Muscle layer of colon (tissue), 2 donors: Measurements from ENCODE around the gene ATXN7.

Experiments
- H3K27ac ChIP-seq: one replicate; pipeline ENCODE4 v1.7.0; 2013; ENCODE audit warnings: low read depth, mild to moderate bottlenecking, low read length, moderate library complexity
- H3K27me3 ChIP-seq, 2 donors: one replicate each; pipeline ENCODE4 v1.7.0; 2013; ENCODE audit warnings: low read length in 2 of 2, mild to moderate bottlenecking in 2 of 2; ENCODE audit not compliant: insufficient read depth in 2 of 2, control insufficient read depth in 1 of 2
- H3K36me3 ChIP-seq: one replicate; pipeline ENCODE4 v1.7.0; 2013; ENCODE audit warnings: mild to moderate bottlenecking, low read length; ENCODE audit not compliant: insufficient read depth
- H3K4me1 ChIP-seq: one replicate; pipeline ENCODE4 v1.7.0; 2013; ENCODE audit warnings: mild to moderate bottlenecking, low read length; ENCODE audit not compliant: insufficient read depth
- H3K4me3 ChIP-seq, 2 donors: one replicate each; pipeline ENCODE4 v1.7.0; 2013; ENCODE audit warnings: low read length in 2 of 2, low read depth in 1 of 2, mild to moderate bottlenecking in 1 of 2, moderate library complexity in 1 of 2
- H3K9ac ChIP-seq: one replicate; pipeline ENCODE4 v1.7.0; 2013; ENCODE audit warnings: low read length
- H3K9me3 ChIP-seq: one replicate; pipeline ENCODE4 v1.7.0; 2013; ENCODE audit warnings: mild to moderate bottlenecking, low read length
- donor health status: abdominal sarcoma.
- donor health status: Adenocarcinoma of cecum.

ATXN7 gene

DNA sequence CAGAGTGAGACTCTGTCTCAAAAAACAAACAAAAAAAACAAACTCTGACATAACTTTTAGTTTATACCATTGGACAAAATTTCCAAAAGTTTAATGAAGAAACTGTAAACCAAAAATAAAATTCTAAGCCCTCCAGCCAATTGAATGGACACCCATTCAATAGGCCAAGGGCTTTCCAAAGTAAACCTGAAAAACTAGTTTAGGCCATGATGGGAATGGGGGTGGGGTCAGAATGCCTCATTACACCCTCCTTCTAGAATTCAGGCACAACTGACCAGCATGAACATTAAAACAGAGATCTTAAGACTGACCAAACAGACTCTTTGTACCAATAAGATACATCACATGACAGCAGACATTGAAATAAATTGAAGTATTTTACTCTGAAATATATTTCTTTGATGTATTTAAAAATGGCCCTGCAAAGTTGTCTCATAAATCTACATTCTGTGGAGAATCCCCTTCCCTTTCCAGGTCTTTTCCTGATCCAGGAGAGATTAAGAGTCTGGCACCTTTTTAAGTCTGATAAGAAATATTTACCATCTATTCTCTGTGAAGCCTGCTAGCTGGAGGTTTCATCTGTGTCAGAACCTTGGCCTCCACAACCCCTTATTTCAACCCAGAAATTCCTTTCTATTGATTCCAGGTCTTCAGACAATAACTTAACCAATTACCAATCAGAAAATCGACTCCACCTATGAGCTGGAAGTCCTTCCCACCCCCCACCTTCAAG, 15.8 kb upstream of the ATXN7 start:
- Histone ChIP-seq H3K27ac (no peak overlapping the region), H3K4me3 (no peak overlapping the region), H3K4me1 (no peaks in the 10 kb centered on the region), H3K9me3 (no peaks in the 10 kb centered on the region), H3K36me3 (no peaks in the 10 kb centered on the region), H3K9ac (no peak overlapping the region), H3K27me3 (no peaks in the 10 kb centered on the region)

DNA sequence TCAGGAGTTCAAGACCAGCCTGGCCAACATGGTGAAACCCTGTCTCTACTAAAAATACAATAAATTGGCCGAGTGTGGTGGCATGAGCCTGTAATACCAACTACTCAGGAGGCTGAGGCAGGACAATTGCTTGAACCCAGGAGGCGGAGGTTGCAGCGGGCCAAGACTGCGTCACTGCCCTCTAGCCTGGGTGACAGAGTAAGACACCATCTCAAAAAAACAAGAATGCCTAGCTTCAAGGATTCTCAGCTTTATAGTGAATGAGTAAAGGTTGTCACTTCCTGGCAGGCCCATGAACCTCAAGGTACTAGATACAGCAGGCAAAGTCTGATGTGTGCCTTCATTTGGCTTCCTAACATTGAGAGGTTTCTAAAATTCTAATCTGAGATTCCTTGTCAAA, 14.5 kb upstream of the ATXN7 start:
- Histone ChIP-seq H3K27ac (no peak overlapping the region), H3K9me3 (no peaks in the 10 kb centered on the region), H3K9ac (no peak overlapping the region), H3K4me1 (no peaks in the 10 kb centered on the region), H3K4me3 (no peak overlapping the region), H3K36me3 (no peaks in the 10 kb centered on the region), H3K27me3 (no peaks in the 10 kb centered on the region)

DNA sequence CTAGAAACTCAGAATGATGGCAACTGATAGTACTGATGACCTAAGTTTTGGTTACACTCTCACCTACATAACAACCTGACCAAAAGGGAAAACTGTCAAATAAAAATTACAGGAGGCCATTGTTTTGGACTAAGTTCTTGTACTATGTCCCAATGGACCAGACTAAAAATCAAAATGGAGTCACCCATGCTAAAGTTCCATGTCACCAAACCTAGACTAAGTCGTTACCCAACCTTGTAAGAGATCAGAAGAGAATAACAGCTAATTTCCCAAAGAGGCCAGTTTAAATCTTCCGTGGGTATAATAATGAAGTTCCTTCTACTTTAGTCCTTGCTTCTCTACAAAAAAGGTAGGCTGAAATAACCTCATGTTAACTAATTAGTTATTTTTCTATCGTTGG, 12.4 kb upstream of the ATXN7 start:
- Histone ChIP-seq H3K36me3 (no peaks in the 10 kb centered on the region), H3K4me1 (no peaks in the 10 kb centered on the region), H3K27me3 (no peaks in the 10 kb centered on the region), H3K9me3 (no peaks in the 10 kb centered on the region), H3K9ac (no peak overlapping the region), H3K27ac (no peak overlapping the region), H3K4me3 (no peak overlapping the region)

DNA sequence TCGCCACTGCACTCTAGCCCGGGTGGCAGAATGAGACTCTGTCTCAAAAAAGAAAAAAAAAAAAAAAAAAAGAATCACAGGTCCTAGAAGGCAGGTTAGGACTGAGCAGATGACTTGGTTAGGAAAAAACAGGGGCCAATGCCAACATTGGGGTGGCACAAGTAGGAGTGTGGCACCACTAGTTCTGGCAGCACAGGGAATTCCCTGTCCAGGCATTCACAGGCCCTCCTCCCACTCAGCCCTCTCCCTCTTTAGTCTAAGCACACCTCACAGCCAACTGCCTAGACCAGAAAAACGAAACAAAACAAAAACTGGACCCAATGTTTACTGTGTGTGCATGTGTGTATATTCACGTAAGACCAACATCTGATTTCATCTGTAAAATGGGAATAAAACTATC, 10.6 kb upstream of the ATXN7 start:
- no peaks in the 10 kb centered on the region for H3K36me3 ChIP-seq
- H3K4me1 ChIP-seq: no peaks in the 10 kb centered on the region
- no peak overlapping the region for H3K9ac ChIP-seq
- H3K27ac ChIP-seq: no peak overlapping the region
- H3K27me3 ChIP-seq: no peaks in the 10 kb centered on the region
- H3K4me3 ChIP-seq: no peak overlapping the region
- H3K9me3 ChIP-seq: no peaks in the 10 kb centered on the region

DNA sequence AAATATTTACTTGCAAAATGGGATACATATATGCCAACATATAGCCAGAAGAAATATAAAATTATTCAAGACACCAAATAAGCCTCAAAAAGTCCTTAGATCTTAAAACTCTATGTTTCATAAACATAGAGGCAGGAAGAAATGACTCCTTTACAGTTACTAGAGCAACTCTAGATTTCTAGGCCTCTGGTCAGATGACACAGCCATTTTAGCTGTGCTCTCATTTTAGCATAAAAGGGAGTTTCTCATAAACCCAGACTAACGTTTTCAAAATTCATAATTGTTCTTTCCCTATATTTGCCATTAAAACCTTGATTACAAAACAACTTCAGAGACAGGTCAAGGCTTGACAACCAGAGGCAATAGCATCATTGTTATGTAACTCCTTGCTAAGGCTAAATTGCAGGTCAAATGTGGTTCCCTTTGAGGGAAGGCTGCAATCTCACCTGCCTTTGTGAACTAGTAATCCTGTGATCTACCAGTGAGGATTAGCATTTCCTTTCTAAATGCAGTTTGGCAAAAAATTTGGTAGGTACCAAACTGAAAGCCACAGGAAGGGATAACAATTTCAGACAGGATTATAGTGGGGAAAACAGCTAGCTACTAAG, 8.2 kb upstream of the ATXN7 start:
- H3K4me3 ChIP-seq: no peak overlapping the region
- H3K9me3 ChIP-seq: no peaks in the 10 kb centered on the region
- no peak overlapping the region for H3K9ac ChIP-seq
- H3K27ac ChIP-seq: no peak overlapping the region
- no peaks in the 10 kb centered on the region for H3K36me3 ChIP-seq
- H3K4me1 ChIP-seq: no peaks in the 10 kb centered on the region
- no peaks in the 10 kb centered on the region for H3K27me3 ChIP-seq

DNA sequence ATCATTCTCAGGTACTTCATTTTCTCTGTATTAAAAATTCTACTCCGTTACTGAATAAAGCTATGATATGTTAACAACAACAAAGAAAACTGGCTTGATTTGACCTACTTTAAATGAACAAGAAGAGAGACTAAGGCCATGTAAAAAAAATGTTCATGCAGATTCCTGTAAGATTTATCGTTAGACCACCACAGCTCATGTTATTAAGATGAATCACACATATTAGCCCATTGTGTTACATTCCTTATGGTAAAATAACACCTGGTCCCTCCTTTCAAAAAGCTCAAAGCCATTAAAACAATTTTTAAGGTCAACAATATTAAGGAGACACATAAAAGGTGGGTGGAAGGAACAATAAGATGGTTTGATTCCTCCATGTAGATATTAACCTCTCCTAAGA, 6.4 kb upstream of the ATXN7 start:
- H3K9ac ChIP-seq: no peak overlapping the region
- H3K27me3 ChIP-seq: no peaks in the 10 kb centered on the region
- no peak overlapping the region for H3K4me3 ChIP-seq
- no peak overlapping the region for H3K27ac ChIP-seq
- H3K36me3 ChIP-seq: no peaks in the 10 kb centered on the region
- peaks cover 9% of the 10 kb centered on the region for H3K4me1 ChIP-seq
- no peaks in the 10 kb centered on the region for H3K9me3 ChIP-seq

DNA sequence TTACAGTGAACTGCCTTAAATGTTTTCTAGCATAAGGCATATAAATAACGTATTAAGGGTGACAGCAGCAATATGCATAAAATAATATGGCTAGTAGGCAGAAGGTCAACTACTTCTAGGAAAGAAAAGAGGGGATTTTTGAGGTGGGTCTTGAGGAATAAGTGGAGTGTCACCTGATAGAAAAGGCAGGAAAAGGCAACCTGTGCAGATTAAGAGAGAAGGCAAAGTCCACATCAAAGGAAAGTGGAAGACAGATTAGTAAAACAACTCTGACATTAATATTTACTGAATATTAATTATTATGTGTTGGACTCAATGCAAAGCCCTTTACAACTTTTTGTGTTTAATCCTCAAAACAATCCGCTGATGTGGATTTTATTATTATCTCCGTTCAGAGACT, 2.9 kb upstream of the ATXN7 start:
- H3K36me3 ChIP-seq: no peaks in the 10 kb centered on the region
- H3K4me1 ChIP-seq: peaks cover 22% of the 10 kb centered on the region
- H3K27me3 ChIP-seq: no peaks in the 10 kb centered on the region
- no peaks in the 10 kb centered on the region for H3K9me3 ChIP-seq
- H3K4me3 ChIP-seq: no peak overlapping the region
- H3K27ac ChIP-seq: no peak overlapping the region
- H3K9ac ChIP-seq: no peak overlapping the region

DNA sequence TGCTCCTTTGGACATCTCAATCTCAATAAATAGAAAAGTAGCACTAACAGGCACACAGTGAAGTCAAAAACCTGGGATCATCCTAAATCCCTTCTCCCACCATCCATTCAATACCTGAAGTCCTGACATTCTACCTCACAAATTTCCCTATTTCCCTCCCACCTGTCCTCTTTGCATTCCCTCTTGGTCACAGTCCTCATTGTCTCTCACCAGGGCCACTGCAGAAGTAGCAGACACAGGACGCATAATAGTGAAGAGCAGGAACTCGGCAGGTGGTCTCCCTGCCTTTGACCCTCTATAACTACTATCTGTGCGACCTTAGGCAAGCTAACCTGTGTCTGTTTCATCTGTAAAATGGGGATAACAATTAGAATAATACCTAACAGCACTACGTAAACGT, 2.4 kb upstream of the ATXN7 start:
- Histone ChIP-seq H3K36me3 (no peaks in the 10 kb centered on the region), H3K27ac (no peak overlapping the region), H3K4me1 (peaks cover 22% of the 10 kb centered on the region), H3K27me3 (no peaks in the 10 kb centered on the region), H3K4me3 (no peak overlapping the region), H3K9me3 (no peaks in the 10 kb centered on the region), H3K9ac (no peak overlapping the region)

DNA sequence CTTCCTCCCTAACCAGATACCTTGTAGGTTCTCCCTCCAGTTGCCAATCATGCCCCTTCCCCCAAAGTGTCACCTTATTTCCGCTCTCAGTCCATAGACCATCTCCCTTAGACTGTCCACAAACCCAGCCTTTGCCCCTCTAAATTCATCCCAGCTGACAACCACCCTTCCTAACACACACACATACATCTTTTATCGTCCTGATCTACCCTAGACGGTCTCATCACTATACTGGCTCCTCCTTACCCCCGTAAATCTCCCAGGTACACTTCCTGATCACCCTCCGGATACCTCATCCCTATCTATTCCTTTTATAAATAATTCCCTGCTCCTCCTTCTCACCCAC, 890 bp upstream of the ATXN7 start:
- Histone ChIP-seq H3K4me3 (peak overlapping the region; percentile 64 to 99), H3K27me3 (no peaks in the 10 kb centered on the region), H3K9me3 (no peaks in the 10 kb centered on the region), H3K4me1 (peaks cover 22% of the 10 kb centered on the region), H3K27ac (peak overlapping the region; percentile 93), H3K36me3 (no peaks in the 10 kb centered on the region), H3K9ac (peak overlapping the region; percentile 46)

DNA sequence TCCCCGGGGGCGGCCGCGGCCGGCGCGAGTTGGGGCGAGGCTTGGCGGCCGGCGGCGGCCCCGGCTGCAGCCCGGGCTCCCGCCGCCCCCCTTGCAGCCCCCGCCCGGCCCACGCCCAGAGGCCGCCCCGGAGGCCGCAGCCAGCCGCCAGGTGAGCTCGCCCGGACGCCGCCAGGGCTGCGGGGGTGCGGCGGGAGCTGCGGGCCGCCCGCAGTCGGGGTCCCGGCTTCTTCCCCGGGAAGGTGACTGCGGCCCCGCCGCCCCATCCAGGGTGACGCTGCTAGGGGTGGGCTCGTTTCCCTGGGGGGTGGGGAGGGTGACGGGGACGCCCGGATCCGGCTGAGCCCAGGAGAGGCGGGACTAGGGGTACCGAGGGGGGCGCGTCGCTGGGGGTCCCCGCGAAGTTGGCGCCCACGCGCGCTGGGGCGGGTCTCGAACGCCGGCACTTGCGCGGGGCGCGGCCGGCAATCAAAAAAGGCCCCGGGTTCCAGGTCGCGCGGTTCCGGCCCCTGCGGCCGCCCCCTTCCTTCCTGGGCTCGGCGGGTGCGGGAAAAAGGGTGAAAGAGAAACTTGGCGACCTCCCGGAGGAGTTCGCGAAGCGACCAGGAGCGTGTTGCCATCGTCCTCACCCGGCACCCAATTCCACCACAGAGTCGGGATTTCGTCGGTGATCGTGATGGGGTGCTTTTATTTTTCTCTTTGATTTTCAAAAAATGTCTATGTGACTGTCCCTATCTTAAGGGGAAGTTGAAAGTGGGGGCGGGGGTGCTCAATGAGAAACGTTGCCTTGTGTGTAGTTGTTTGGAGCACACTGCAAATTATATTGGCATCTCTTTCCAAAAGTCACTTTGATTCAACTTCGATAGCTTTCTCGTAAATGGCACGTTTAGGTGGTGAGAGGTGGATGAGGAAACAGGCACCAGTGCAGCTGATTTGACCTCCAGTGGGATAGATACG, 619 bp downstream of the ATXN7 start:
- peaks cover 22% of the 10 kb centered on the region for H3K4me1 ChIP-seq
- peak overlapping the region; percentile 60 to 68 for H3K4me3 ChIP-seq
- H3K9me3 ChIP-seq: no peaks in the 10 kb centered on the region
- H3K9ac ChIP-seq: peak overlapping the region; percentile 60
- H3K27ac ChIP-seq: peak overlapping the region; percentile 83
- H3K36me3 ChIP-seq: no peaks in the 10 kb centered on the region
- H3K27me3 ChIP-seq: no peaks in the 10 kb centered on the region

DNA sequence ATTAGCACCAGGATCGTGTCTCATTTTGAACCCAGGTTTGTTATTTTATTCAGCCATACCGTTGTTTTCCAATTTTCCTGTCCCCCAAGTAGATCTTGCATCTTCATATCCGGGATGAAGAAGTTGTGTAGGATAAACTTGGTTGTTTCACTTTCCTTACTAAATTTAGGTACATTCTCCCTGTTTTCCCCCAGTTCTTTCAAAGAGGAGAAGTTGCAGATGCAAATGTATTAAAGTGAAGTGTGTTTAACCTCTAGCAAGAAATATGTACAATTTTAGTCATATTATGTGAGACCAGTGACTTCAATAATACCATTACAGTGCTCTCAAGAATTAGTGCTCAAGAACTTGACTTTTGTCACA, 1.3 kb downstream of the ATXN7 start:
- Histone ChIP-seq H3K9ac (peak overlapping the region; percentile 60), H3K4me3 (peak overlapping the region; percentile 60 to 68), H3K4me1 (peaks cover 22% of the 10 kb centered on the region), H3K9me3 (no peaks in the 10 kb centered on the region), H3K36me3 (no peaks in the 10 kb centered on the region), H3K27me3 (no peaks in the 10 kb centered on the region), H3K27ac (no peak overlapping the region)
